Measurements from ENCODE around the gene C14orf180.

GRCh38 chr14:104576232-104576969 lies 3.2 kb upstream of the C14orf180 start:
- TF ChIP-seq CTCF (conservative IDR thresholded peaks at IDR 0.05; ENCODE audit: low read depth, low read length): 0 out of 2 replicates have a peak, but pooled peaks have one; percentile 14
- TF ChIP-seq EZH2 (IDR thresholded peaks at IDR 0.05; ENCODE audit: low read length, unreplicated experiment): no peak
- no peak for TF ChIP-seq EZH2phosphoT487 (IDR thresholded peaks at IDR 0.05; ENCODE audit: borderline replicate concordance, low read length)
